Calu3 (cell line): ENCODE data around the gene LEFTY1. TPM values are rescaled to one million over a fixed set of nuclear protein-coding genes. Genes with fewer than 3 reads are reported as not detected.

Source experiments
- BruUV-seq: library from RNA; stranded (reverse); fragments of 400-500 nt; replicated peaks from 2 replicates; lab custom pipeline; 2021; lab: Mats Ljungman, UMichigan
- CTCF ChIA-PET: fragments of 300-600 bp; sonication (Branson Sonifier 250); formaldehyde crosslinking; loops from one replicate; lab custom pipeline; 2022; ENCODE audit warnings: antibody characterized with exemption; lab: Charles Lee
- DNase-seq: peaks from one replicate; pipeline ENCODE4 v3.0.0; 2022
- H3K27ac Mint-ChIP-seq: one replicate; pipeline ENCODE4 v1.8.0; 2022; ENCODE audit warnings: mixed read lengths; ENCODE audit not compliant: unreplicated experiment
- H3K27me3 Mint-ChIP-seq: one replicate; pipeline ENCODE4 v1.8.0; 2022; ENCODE audit warnings: mixed read lengths; ENCODE audit not compliant: unreplicated experiment
- H3K36me3 Mint-ChIP-seq: one replicate; pipeline ENCODE4 v1.8.0; 2022; ENCODE audit warnings: mild to moderate bottlenecking, moderate library complexity, mixed read lengths; ENCODE audit not compliant: insufficient read depth, unreplicated experiment
- H3K4me1 Mint-ChIP-seq: one replicate; pipeline ENCODE4 v1.8.0; 2022; ENCODE audit warnings: mild to moderate bottlenecking, low read depth, mixed read lengths; ENCODE audit not compliant: unreplicated experiment
- H3K4me3 Mint-ChIP-seq: one replicate; pipeline ENCODE4 v1.8.0; 2022; ENCODE audit warnings: mild to moderate bottlenecking, low read depth, moderate library complexity, mixed read lengths; ENCODE audit not compliant: unreplicated experiment
- H3K9me3 Mint-ChIP-seq: one replicate; pipeline ENCODE4 v1.8.0; 2022; ENCODE audit warnings: low read depth, mixed read lengths; ENCODE audit not compliant: unreplicated experiment
- intact Hi-C: fragments of 100-400 bp; cut with micrococcal nuclease; formaldehyde crosslinking; loops from one replicate; pipeline ENCODE4 v1.10.0; 2022; ENCODE audit not compliant: unreplicated experiment
- total RNA-seq: library from RNA; stranded (reverse); gene quantifications from 2 replicates; pipeline ENCODE4 v1.2.3, GENCODE V29; 2022
- TF ChIP-seq, protein P1 (sequence below): fragments of 200-600 bp; IDR thresholded peaks from one replicate; pipeline ENCODE4 v1.8.0; 2022; ENCODE audit warnings: antibody characterized with exemption; ENCODE audit not compliant: unreplicated experiment

The LEFTY1 gene
- total RNA-seq, 1 experiment from 2014 or later: not detected

DNA sequence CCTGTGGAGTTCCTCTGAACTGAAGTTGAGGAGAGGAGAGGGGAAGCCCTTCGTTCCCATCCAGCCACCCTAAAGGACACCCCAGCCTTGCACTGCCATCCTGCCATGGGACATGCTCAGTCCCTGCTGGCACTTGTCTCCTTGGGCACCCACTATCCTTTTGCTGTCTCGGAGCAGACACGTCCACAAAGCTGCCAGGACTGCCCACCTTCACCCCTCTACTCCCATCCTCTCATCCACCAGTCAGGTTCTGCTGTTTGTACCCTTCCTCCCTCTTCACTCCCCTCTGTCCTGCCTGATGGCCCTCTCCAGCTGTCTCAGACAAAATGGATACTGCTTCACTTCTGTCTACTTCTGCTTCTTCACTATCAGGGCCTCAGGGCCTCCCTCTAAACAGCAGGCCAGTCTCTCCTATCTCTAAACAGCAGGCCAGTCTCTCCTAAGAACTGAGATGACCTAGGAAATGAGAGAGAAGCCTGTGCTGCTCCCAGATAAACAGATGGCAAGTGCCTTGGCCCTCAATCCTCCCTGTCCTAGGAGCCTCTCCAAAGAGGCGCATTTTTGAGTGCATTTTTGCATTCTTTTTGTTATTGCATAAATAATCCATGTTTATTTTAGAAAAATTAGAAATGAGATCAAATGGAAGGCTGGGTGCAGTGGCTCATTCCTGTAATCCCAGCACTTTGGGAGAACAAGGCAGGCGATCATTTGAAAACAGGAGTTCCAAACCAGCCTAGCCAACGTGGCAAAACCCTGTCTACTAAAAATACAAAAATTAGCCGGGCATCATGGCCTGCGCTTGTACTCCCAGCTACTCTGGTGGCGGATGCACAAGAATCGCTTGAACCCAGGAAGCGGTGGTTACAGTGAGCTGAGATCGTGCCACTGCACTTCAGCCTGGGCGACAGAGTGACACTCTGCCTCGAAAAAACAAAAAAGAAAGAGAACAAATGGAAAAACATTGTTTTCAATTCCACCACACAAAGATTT is 39.5 kb upstream of the LEFTY1 start:
- H3K36me3 Mint-ChIP-seq: peaks cover 15% of the 10 kb centered on the region
- H3K9me3 Mint-ChIP-seq: no peaks in the 10 kb centered on the region
- intact Hi-C loops: no loop called here
- CTCF ChIA-PET: no interaction called here
- no peak overlapping the region for H3K27ac Mint-ChIP-seq
- TF ChIP-seq, protein P1, sequence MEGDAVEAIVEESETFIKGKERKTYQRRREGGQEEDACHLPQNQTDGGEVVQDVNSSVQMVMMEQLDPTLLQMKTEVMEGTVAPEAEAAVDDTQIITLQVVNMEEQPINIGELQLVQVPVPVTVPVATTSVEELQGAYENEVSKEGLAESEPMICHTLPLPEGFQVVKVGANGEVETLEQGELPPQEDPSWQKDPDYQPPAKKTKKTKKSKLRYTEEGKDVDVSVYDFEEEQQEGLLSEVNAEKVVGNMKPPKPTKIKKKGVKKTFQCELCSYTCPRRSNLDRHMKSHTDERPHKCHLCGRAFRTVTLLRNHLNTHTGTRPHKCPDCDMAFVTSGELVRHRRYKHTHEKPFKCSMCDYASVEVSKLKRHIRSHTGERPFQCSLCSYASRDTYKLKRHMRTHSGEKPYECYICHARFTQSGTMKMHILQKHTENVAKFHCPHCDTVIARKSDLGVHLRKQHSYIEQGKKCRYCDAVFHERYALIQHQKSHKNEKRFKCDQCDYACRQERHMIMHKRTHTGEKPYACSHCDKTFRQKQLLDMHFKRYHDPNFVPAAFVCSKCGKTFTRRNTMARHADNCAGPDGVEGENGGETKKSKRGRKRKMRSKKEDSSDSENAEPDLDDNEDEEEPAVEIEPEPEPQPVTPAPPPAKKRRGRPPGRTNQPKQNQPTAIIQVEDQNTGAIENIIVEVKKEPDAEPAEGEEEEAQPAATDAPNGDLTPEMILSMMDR: no peak
- H3K4me1 Mint-ChIP-seq: no peaks in the 10 kb centered on the region
- no peak for DNase-seq
- H3K4me3 Mint-ChIP-seq: no peak overlapping the region
- BruUV-seq: no TSS peak
- no peaks in the 10 kb centered on the region for H3K27me3 Mint-ChIP-seq

DNA sequence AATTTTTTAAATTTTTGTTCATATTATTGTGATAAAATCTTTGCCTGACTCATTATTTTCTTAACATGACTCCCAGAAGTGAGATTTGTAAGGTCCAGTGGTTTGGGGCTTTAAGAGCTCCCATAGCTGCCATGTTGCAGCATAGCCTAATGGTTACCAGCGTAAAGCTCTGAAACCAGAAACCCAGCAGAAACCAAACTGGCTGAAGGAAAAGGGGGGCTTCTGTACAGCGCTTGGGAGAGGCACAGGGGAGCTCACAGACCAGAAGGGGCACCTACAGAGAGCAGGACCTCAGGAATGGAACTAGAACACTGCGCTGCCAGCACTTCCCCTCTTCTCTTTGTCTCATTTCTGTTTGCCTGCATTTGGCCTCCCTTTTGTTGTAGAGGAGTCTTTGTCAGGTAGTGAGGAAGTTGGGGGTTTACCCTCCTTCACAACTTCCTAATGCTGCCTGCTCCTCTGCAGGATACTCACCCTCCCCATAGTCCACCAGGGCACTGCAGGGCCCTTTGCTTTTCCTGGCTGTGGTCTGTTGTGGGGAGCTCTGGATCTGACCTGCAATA is 37.7 kb upstream of the LEFTY1 start:
- H3K9me3 Mint-ChIP-seq: no peaks in the 10 kb centered on the region
- CTCF ChIA-PET: no interaction called here
- intact Hi-C loops: no loop called here
- peaks cover 8% of the 10 kb centered on the region for H3K4me1 Mint-ChIP-seq
- BruUV-seq: no TSS peak
- DNase-seq: no peak
- peaks cover 28% of the 10 kb centered on the region for H3K36me3 Mint-ChIP-seq
- no peaks in the 10 kb centered on the region for H3K27me3 Mint-ChIP-seq
- H3K27ac Mint-ChIP-seq: no peak overlapping the region
- H3K4me3 Mint-ChIP-seq: no peak overlapping the region
- TF ChIP-seq, protein P1: no peak

- H3K4me1 Mint-ChIP-seq: peaks cover 8% of the 10 kb centered on the region
- intact Hi-C loops: no loop called here
- no peaks in the 10 kb centered on the region for H3K27me3 Mint-ChIP-seq
- H3K36me3 Mint-ChIP-seq: peaks cover 51% of the 10 kb centered on the region
- H3K4me3 Mint-ChIP-seq: peak within 1 kb of the TSS; percentile 96
- peak within 1 kb of the TSS; percentile 93 for H3K27ac Mint-ChIP-seq
- no peaks in the 10 kb centered on the region for H3K9me3 Mint-ChIP-seq
- CTCF ChIA-PET: interaction anchor here (0.6 to 1.5 kb wide), 11 partner anchors 13 to 482 kb away, joined by 3 to 7 read pairs (median 5); partner anchors contain the start of gene TMEM63A
- peak; percentile 99 for DNase-seq
- TF ChIP-seq, protein P1: no peak
- TSS peak; percentile 75 for BruUV-seq
Measured at GRCh38 chr1:225923692-225924555, 35.0 kb upstream of the LEFTY1 start, which contains the start of gene PYCR2. TSS of gene PYCR2 (minus strand) at chr1:225924250. CDS start at chr1:225924110, 140 bp downstream.

GRCh38 chr1:225923381-225923691 is 34.4 kb upstream of the LEFTY1 start:
- peak overlapping the region; percentile 93 for H3K27ac Mint-ChIP-seq
- TF ChIP-seq, protein P1: no peak
- CTCF ChIA-PET: interaction anchor here (0.6 to 1.5 kb wide), 5 partner anchors 12 to 449 kb away, joined by 3 to 7 read pairs (median 5); partner anchors contain the start of gene TMEM63A
- H3K9me3 Mint-ChIP-seq: no peaks in the 10 kb centered on the region
- DNase-seq: no peak
- peak overlapping the region; percentile 96 for H3K4me3 Mint-ChIP-seq
- H3K4me1 Mint-ChIP-seq: peaks cover 8% of the 10 kb centered on the region
- intact Hi-C loops: no loop called here
- H3K27me3 Mint-ChIP-seq: no peaks in the 10 kb centered on the region
- no TSS peak for BruUV-seq
- H3K36me3 Mint-ChIP-seq: peaks cover 57% of the 10 kb centered on the region
